Measurements from ENCODE around the gene THAP9.

- TF ChIP-seq CTCF (IDR thresholded peaks at IDR 0.05): no peak
- TF ChIP-seq EP300 (IDR thresholded peaks at IDR 0.05): no peak
- no peak for TF ChIP-seq POLR2A (IDR thresholded peaks at IDR 0.05)
Observed at GRCh38 chr4:82899374-82900065, 1.0 kb upstream of the THAP9 start.
